GM19239 (cell line): ENCODE results near the gene MTHFS.
"Not testable (repeated sequence)": the region's sequence is repeated elsewhere in the genome, so short reads cannot be mapped to it uniquely, and the experiment has no call there.

Source experiments
- DNase-seq: peaks from one replicate; pipeline ENCODE4 v3.0.0; 2011; ENCODE audit warnings: low spot score; ENCODE audit not compliant: insufficient read length
- FAIRE-seq: peaks from 2 replicates; lab custom pipeline; 2011; peaks lifted over from hg19 to GRCh38; lab: Jason Lieb, UNC

Gene MTHFS

GRCh38 chr15:79896634-79897379 is at the start of gene MTHFS:
MTHFS (minus strand) TSS chr15:79897014; CDS start chr15:79896988, 26 bp downstream.
- peak; percentile 44 for DNase-seq
- FAIRE-seq, result no peak

- no peak for DNase-seq
- no peak for FAIRE-seq
Measured at GRCh38 chr15:79944622-79945021, 47.8 kb upstream of the MTHFS start.

- DNase-seq, result peak; percentile 41
- peak; percentile 40 for FAIRE-seq
Measured at GRCh38 chr15:79943820-79944219, 47.0 kb upstream of the MTHFS start.

- DNase-seq (no peak), FAIRE-seq (no peak)
Measured at GRCh38 chr15:79942741-79943481, 46.1 kb upstream of the MTHFS start.

- FAIRE-seq (no peak), DNase-seq (no peak)
Measured at GRCh38 chr15:79939399-79939798, 42.6 kb upstream of the MTHFS start.

- FAIRE-seq, result no peak
- no peak for DNase-seq
Measured at GRCh38 chr15:79938143-79938542, 41.3 kb upstream of the MTHFS start.

GRCh38 chr15:79935556-79936201 is 38.9 kb upstream of the MTHFS start:
- not testable (repeated sequence) for DNase-seq, FAIRE-seq

- DNase-seq, result no peak
- no peak for FAIRE-seq
Measured at GRCh38 chr15:79933231-79933630, 36.4 kb upstream of the MTHFS start.

- no peak for DNase-seq
- FAIRE-seq, result no peak
Measured at GRCh38 chr15:79932447-79932846, 35.6 kb upstream of the MTHFS start.

- FAIRE-seq (no peak), DNase-seq (no peak)
Measured at GRCh38 chr15:79930516-79930915, 33.7 kb upstream of the MTHFS start.

- FAIRE-seq (no peak), DNase-seq (no peak)
Measured at GRCh38 chr15:79929412-79929811, 32.6 kb upstream of the MTHFS start.

GRCh38 chr15:79926116-79926515 is 29.3 kb upstream of the MTHFS start:
- not testable (repeated sequence) for DNase-seq, FAIRE-seq

- FAIRE-seq (no peak), DNase-seq (no peak)
Measured at GRCh38 chr15:79924379-79924778, 27.6 kb upstream of the MTHFS start.

GRCh38 chr15:79923515-79924169 is 26.8 kb upstream of the MTHFS start:
- DNase-seq (peak; percentile 97), FAIRE-seq (peak; percentile 80)

- DNase-seq (peak; percentile 53), FAIRE-seq (peak; percentile 65)
Measured at GRCh38 chr15:79923079-79923514, 26.3 kb upstream of the MTHFS start.

- FAIRE-seq, result peak; percentile 54
- DNase-seq, result no peak
Measured at GRCh38 chr15:79922512-79923078, 25.8 kb upstream of the MTHFS start.

- no peak for FAIRE-seq
- DNase-seq, result no peak
Measured at GRCh38 chr15:79919749-79920511, 23.1 kb upstream of the MTHFS start.

GRCh38 chr15:79919090-79919748 is 22.4 kb upstream of the MTHFS start:
- FAIRE-seq, result no peak
- DNase-seq, result no peak

GRCh38 chr15:79918278-79918677 is 21.5 kb upstream of the MTHFS start:
- no peak for FAIRE-seq
- DNase-seq, result no peak
